OCI-LY7 (cell line): ENCODE measurements around the gene SNX27.

Experiments
- CTCF ChIP-seq: fragments of 200-600 bp; sonication (generic); conservative IDR thresholded peaks from 2 replicates; pipeline ENCODE4 v1.5.1; 2014; ENCODE audit warnings: mild to moderate bottlenecking, antibody characterized with exemption, low read length, moderate library complexity, mixed read lengths
- EZH2phosphoT487 ChIP-seq: fragments of 200-600 bp; sonication (generic); IDR thresholded peaks from 2 replicates; pipeline ENCODE4 v1.6.1; 2018; ENCODE audit warnings: low read depth, borderline replicate concordance, mild to moderate bottlenecking, mixed run types, antibody characterized with exemption, low read length, moderate library complexity, mixed read lengths

- TF ChIP-seq CTCF (no peak), EZH2phosphoT487 (no peak)
Observed at GRCh38 chr1:151639466-151639865, 27.6 kb downstream of the SNX27 start.
